ENCODE data around the gene ABTB1.

DNA sequence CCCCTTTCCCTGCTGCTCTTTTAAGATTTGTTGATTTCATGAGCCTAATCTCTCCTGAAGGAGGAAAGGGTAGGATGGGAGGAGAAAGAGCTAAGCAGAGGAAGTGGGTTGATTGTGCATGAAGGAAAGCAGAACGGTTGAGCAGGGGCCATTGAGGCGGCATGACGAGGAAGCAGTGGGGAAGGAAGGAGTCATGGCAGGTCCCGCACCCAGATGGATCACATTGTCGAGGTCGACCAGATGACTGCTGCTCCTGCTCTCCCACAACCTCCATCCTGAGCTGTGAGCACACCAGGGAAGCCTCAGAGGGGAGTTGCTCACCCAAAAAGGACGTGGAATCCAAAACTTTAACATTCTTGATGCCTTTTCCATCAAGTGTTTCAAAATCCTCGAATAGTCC is 42.8 kb downstream of the ABTB1 start:
- TF ChIP-seq, protein P1, sequence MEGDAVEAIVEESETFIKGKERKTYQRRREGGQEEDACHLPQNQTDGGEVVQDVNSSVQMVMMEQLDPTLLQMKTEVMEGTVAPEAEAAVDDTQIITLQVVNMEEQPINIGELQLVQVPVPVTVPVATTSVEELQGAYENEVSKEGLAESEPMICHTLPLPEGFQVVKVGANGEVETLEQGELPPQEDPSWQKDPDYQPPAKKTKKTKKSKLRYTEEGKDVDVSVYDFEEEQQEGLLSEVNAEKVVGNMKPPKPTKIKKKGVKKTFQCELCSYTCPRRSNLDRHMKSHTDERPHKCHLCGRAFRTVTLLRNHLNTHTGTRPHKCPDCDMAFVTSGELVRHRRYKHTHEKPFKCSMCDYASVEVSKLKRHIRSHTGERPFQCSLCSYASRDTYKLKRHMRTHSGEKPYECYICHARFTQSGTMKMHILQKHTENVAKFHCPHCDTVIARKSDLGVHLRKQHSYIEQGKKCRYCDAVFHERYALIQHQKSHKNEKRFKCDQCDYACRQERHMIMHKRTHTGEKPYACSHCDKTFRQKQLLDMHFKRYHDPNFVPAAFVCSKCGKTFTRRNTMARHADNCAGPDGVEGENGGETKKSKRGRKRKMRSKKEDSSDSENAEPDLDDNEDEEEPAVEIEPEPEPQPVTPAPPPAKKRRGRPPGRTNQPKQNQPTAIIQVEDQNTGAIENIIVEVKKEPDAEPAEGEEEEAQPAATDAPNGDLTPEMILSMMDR (IDR thresholded peaks at IDR 0.05) = no peak
- TF ChIP-seq ZFX (IDR thresholded peaks at IDR 0.05; ENCODE audit: borderline replicate concordance) = no peak
